BJ (cell line): ENCODE data around the gene SWAP70. TPM values are rescaled to one million over a fixed set of nuclear protein-coding genes. Genes with fewer than 3 reads are reported as not detected.

Source experiments
- CTCF ChIA-PET: fragments of 350-600 bp; formaldehyde crosslinking; extraction: SDS; loops from one replicate; lab custom pipeline; 2021; ENCODE audit warnings: antibody characterized with exemption, inconsistent platforms; lab: Yijun Ruan, JAX
- POLR2A ChIA-PET: fragments of 300-600 bp; sonication (Branson Sonifier 250); formaldehyde crosslinking; extraction: SDS; loops from one replicate; lab custom pipeline; 2021; ENCODE audit warnings: antibody characterized with exemption; lab: Charles Lee
- DNase-seq: peaks from one replicate; pipeline ENCODE4 v3.0.0-alpha.2; 2011; ENCODE audit warnings: low read depth
- H3K27me3 ChIP-seq: 2 replicates; pipeline ENCODE4 v1.6.0; 2011; ENCODE audit warnings: low read length; ENCODE audit not compliant: control insufficient read depth, insufficient read depth
- H3K36me3 ChIP-seq: 2 replicates; pipeline ENCODE4 v1.5.1; 2011; ENCODE audit warnings: low read length; ENCODE audit not compliant: control insufficient read depth, insufficient read depth
- H3K4me3 ChIP-seq: 2 replicates; pipeline ENCODE4 v1.5.1; 2011; ENCODE audit warnings: low read depth, mild to moderate bottlenecking, control low read depth, low read length
- CTCF ChIP-seq: IDR thresholded peaks from 2 replicates; pipeline ENCODE4 v1.5.1; 2011; ENCODE audit warnings: low read depth, mild to moderate bottlenecking, control low read depth, inconsistent platforms, low read length, moderate library complexity; ENCODE audit not compliant: insufficient read depth
- polyA plus RNA-seq: library from polyadenylated mRNA; depleted of rRNA; stranded (reverse); fragments of >200 nt; gene quantifications from 2 replicates; pipeline ENCODE4 v1.2.3, GENCODE V29; 2011

The SWAP70 gene
- polyA plus RNA-seq, 1 experiment, result 16.6 TPM

DNA sequence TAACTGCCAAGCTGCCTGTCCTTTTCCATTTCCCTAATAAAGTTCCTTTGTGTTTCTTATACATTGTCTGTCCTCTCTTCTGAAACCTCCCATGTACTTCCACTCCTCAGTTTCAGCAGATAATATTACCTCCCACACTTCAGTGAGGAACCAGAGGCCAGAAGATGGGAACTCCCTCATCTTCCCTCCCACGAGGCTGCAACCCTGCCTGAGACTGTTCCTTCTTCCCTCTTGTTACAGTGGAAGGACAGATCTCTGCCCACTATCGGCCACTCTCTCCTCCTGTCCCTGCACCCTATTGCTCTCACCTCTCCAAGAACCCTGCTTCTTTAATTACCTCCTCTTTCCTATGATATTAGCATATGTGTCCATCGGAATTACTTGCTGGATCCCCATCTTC, 38.1 kb upstream of the SWAP70 start:
- Histone ChIP-seq H3K27me3 (no peaks in the 10 kb centered on the region), H3K36me3 (no peaks in the 10 kb centered on the region), H3K4me3 (no peak overlapping the region)
- DNase-seq, result no peak
- ChIA-PET POLR2A (no interaction called here), CTCF (interaction anchor here (1.4 kb wide), 1 partner anchor 12 kb away, joined by 5 read pairs; no protein-coding TSS in a partner anchor)
- no peak for TF ChIP-seq CTCF

GRCh38 chr11:9626496-9627394, 37.1 kb upstream of the SWAP70 start:
- POLR2A ChIA-PET, result no interaction called here
- no peak for TF ChIP-seq CTCF
- CTCF ChIA-PET, result interaction anchor here (1.2 kb wide), 1 partner anchor 9 kb away, joined by 3 read pairs; no protein-coding TSS in a partner anchor
- Histone ChIP-seq H3K27me3 (no peaks in the 10 kb centered on the region), H3K36me3 (no peaks in the 10 kb centered on the region), H3K4me3 (no peak overlapping the region)
- no peak for DNase-seq

DNA sequence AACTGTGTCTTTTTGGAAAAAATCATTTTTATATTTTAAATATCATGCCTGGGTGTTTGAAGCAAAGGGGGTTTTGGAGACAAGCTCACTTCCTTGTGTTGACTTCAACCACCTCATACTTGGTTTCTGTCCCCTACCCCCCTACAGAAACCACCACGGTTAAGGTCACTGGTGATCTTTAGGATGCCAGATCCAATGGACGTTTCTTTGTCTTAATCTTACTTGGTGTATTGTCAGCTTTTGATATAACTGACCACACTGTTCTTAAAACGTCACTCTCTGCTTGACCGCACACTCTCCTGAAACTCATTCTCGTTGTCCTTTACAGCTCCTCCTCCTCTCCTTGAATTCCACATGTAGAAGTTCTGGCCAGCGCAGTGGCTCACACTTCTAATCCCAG, 34.8 kb upstream of the SWAP70 start:
- ChIA-PET CTCF (interaction anchor here (1.2 to 1.5 kb wide), 2 partner anchors 15 to 16 kb away, joined by 4 to 5 read pairs; no protein-coding TSS in a partner anchor), POLR2A (no interaction called here)
- Histone ChIP-seq H3K36me3 (no peaks in the 10 kb centered on the region), H3K27me3 (no peaks in the 10 kb centered on the region), H3K4me3 (no peak overlapping the region)
- TF ChIP-seq CTCF, result no peak
- no peak for DNase-seq

- TF ChIP-seq CTCF, result no peak
- Histone ChIP-seq H3K4me3 (no peak overlapping the region), H3K27me3 (no peaks in the 10 kb centered on the region), H3K36me3 (no peaks in the 10 kb centered on the region)
- ChIA-PET CTCF (interaction anchor here (0.6 kb wide), 1 partner anchor 95 kb away, joined by 3 read pairs; no protein-coding TSS in a partner anchor), POLR2A (no interaction called here)
- no peak for DNase-seq
Measured at GRCh38 chr11:9633679-9634078, 30.2 kb upstream of the SWAP70 start.

GRCh38 chr11:9636691-9637090, 27.2 kb upstream of the SWAP70 start:
- Histone ChIP-seq H3K4me3 (no peak overlapping the region), H3K36me3 (no peaks in the 10 kb centered on the region), H3K27me3 (no peaks in the 10 kb centered on the region)
- no peak for TF ChIP-seq CTCF
- ChIA-PET POLR2A (no interaction called here), CTCF (interaction anchor here (0.7 to 1.3 kb wide), 5 partner anchors 22 to 696 kb away, joined by 3 to 4 read pairs (median 3); no protein-coding TSS in a partner anchor)
- no peak for DNase-seq
